Stimulated activated CD8-positive, alpha-beta memory T cell treated with anti-CD3 and anti-CD28 coated beads, Interleukin-12 subunit alpha, Interleukin-12 subunit beta, amount 100 ng/mL, for 24 hours (primary cell): Measurements from ENCODE around the gene GPA33.

Experiments used
- DNase-seq: peaks from one replicate; pipeline ENCODE4 v3.0.0-alpha.2; 2020; ENCODE audit errors: extremely low read depth

The GPA33 gene

DNA sequence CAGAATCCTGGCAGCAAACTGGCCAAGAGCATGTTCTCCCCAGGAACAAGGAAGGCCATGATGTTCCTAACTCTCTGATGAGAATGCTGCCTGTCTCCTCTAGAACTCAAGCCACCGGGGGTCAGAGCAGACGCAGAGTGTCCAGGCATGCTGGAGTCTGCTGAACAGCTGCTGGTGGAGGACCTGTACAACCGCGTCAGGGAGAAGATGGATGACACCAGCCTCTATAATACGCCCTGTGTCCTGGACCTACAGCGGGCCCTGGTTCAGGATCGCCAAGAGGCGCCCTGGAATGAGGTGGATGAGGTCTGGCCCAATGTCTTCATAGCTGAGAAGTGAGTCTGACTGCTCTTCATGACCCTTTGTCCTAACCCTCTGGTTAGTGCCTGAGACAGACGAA is 27.0 kb upstream of the GPA33 start:
- DNase-seq: no peak

DNA sequence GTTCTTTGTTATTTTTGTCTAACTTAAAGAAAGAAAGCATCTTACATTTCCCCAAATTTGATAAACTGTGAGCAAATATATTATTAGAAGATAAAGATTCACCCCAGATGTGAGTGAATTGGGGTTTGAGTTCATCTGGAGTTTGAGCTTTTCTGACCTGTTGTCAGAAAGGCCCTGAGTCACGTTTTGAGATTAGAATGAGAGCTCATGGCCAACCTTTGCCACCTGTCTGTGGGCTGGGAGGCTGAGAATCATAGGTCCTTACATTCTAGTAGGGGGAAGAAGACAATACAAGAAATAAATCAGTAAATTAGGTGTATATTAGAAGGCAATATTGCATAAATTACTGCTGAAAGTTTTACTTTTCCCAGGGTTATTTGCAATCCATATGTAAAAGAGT is 26.0 kb upstream of the GPA33 start:
- no peak for DNase-seq

DNA sequence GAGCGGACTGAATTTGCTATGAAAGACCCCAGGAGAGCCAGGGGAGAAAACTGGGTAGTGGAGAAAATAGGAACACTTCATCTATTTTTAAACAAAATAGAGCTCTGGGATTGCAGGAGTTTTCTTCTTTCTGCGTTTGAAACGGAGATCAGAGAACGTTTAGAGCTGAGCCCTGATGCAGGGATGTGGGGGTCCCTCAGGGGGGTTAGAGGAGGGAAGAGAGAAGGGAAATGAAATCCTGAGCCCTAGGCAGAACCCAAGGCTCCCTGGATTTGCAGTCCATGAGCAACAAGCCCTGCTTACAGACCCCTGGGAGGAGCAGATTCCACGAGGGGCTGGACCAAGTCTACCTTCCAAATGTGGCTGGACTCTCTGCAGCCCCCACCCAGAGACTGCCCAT is 25.5 kb upstream of the GPA33 start:
- DNase-seq: no peak

DNA sequence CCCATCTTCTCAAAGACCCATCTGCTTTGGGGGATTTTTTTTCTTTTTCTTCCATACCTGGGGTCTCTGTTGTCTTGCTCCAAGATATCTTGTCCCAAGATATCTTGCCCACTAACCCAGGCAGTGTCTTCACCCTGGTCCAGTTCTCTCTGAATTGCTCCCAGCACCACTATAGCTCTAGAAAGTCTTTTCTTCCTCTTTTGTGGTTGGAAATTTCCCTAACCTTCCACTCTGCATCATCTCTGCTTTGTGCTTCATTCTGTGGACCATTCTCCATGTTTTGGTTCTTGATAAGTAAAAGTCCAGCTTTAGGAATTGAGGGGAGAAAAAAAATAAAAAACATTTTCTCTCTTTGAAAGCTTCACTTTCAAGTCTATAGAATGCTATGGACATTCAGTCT is 24.5 kb upstream of the GPA33 start:
- no peak for DNase-seq

DNA sequence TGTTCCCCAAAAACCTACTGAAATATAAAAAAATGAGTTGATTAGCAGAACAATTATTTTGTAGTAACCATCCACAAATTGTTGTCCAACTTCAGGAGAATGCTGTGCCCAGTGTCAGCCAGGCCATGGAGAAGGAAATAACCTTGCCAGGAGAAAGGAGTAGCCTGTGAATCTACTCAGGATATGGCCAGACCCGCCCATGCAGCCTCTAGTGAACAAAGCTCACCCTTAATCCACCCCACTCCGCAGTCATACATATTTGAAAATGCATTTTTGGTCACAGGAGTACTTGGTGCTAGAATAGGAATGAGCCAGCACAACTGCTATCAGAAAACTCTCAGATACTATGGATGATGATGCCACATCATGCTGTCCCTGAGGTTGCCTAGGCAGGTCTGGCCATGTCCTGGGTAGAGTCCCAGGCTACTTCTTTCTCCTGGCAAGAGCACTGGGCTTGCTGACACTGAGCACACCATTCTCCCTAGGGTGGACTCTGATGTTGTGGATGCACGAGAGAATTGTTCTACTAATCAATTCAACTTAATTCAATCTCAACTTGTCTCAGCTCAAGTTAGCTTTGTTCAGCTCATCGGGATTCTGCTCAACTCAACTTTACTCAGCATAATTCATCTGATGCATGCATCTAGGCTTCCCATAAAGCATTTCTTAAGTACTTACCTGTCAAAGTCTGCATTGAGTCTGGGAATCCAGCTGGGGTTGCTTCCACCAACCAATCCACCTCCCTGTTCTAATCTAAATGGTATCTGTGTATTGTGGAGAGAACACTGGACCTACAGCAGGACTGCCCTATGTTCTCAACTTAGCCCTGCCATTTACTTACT is 21.9 kb upstream of the GPA33 start:
- DNase-seq: no peak

DNA sequence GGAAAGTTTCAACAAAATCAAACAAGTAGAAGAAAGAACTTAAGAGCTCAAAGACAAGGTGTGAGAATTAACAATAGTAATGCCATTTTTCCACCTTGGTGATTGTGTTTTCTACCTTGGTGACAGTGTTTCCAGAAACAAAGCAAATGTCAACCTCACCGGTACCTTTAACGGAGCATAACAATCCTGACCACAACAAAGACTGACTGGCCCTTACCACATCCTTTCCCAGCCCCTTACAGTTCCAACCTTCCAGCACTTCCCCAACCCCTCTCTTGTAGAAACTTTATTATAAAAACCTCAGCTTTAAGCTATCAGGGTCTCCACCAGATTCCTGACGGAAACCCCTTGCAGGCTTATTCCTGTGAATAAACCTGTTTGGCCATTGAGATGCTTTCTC is 20.4 kb upstream of the GPA33 start:
- DNase-seq: no peak

DNA sequence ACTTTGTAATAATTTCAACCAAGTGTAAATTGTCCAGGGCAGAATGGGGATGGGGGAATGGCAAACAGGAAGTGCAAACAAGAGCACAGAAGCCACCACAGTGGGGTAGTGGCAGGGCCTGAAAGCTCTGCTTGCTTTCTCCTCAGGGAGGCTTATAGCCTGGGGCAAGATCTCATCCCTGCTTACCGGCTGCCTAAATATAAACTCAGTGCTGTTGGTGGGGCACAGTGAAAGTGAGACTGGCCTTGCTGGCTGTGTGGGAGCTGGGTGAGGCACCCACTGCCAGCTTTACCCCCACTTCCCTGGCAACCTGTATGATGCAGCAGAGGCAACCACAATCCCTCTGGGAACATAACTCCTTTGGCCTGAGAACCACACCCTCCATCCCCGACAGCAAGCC is 18.9 kb upstream of the GPA33 start:
- DNase-seq: no peak

DNA sequence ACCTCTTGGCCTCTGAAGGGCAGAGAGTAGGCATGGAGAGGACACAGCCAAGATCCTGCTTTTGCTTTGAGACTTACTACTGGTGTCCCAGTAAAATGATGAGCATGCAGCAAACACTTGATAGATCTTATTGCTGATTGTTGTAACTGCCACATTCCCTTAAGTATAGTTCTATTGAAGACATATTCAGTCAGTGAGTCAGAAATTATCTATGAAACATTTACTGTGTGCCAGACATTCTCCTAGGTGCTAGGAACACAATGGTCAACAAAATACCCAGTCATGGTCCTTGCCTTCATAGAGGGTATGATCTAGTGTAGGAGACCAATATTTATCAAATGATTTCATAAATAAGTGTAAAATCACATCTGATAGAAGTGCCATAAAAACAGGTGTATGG is 17.3 kb upstream of the GPA33 start:
- DNase-seq: no peak

DNA sequence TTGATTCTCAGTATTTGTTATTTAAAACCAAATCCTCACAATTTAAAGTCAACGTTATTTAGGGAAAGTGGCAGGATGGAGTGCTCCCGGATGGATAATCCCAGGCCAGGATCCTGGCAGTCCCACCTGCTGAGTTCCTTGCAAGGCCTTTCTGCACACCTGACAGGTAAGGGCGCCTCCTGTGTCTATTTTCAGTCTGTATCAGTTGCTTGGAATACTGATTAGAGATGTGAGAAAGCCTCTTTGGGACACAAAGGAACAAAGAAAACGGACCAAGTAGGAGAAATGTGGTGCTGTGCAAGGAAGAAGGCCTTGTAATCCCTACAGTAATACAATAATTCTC is 15.9 kb upstream of the GPA33 start:
- no peak for DNase-seq

DNA sequence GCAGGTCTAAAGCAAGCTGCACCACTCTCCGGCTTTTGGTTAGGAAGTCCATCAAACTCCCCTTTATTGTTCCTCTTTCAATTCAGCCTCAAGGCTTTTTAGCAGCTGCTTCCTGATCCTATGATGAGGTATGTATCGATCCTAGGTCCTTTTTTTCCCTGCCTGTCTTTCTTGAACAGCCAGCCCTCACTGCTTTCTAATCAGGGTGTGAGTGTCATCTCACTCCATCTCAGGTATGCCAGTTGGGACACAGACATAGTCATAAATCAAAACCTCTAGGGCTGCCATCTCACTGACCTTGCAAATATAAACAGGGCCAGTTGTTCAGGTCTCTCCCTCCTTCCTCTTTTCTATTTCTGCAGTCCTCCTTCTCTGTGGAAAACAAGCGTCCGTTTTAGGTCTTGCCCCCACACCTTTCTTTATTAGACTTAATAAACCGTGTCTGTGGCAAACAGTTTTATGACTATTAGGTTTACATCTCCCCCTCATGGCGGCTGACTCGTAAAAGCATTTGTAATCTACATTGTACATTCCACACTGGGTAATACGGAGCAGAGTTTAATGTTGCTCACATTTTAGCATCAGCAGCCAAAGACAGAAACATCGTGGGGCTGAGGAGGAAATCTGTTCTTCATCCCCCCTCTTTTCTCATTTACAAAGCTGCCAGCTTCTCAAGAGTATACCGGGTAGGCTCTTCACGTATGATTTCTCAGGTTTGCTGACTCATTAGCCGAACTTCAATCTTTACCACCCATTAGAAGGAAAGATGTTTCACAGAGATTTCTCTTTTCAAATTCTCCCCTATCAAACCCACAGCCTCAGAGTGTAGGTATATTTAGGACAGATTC is 15.3 kb upstream of the GPA33 start:
- DNase-seq: no peak

DNA sequence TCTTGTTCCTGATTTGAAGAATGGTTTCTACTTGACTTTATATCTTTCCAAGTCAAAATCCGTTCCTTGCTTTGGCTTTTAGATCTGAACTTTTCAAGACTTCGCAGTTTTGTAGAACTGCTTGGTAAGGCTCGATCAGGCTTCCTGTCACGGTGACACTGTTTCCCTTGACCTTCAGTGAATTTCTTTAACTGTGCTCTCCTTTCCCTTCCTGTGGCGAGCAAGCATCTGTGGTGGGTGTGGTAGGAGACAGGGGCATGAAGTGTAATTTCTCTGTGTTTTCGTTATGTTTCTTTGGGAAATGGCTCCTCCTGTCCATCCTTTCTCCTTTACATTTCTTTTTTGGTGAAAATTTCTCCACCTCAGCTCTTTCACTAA is 14.1 kb upstream of the GPA33 start:
- no peak for DNase-seq

DNA sequence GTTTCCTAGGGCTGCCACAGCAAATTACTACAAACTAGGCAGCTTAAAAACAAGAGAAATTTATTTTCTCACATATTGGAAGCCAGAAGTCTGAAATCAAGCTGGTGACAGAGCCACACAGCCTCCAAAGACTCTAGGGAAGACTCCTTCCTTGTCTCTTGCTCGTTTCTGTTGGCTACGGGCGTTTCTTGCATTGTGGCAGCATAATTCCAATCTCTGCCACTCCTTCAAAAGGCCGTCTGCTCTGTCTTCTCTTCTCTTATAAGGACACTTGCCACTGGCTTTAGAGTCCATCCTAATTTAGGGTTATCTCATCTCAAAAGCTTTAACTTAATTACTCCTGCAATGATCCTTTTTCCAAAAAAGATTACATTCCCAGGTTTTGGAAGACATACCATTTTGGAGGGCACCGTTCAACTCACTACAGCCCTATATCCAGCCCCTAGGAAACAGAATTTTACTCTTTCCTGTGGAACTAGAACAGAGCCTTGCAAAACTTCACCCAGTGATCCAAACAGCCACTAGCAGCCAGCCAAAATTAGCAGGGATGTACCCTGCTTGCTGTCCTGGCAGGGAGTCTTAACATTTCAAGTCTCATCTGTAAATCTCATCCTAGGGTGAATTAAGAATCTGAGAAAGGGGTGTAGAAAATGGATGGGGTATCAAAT is 12.9 kb upstream of the GPA33 start:
- DNase-seq: no peak

DNA sequence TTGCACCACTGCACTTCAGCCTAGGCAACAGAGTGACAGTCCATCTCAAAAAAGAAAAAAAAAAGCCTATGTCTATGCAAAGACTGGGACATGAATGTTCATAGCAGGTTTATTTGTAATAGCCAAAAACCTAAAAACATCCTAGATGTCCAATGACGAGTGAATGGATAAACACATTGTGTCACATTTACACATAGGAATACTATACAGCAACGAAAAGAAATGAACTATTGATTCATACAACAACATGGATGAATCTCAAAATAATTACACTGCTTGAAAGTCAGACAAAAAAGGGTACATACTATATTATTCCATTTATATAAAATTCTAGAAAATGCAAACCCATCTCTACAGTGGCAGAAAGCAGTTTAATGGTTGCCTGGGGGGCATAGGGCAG is 11.6 kb upstream of the GPA33 start:
- no peak for DNase-seq

DNA sequence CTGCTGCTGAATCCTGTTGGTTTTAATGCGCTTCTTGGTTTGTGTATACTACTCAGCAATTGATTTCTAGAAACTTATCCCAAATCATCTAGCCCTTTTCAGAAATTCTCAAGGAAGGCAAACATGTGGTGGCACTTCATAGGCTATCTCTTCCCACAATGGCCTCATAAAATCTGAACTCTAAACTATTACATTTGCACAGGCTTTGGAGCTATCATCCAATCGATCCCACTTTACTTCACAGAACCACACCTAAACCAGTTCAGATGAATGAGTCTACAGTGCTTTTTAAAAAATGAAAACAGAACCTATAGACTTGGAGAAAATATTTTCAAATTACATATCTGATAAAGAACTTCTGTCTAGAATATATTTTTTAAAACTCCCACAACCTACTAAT is 10.6 kb upstream of the GPA33 start:
- no peak for DNase-seq

DNA sequence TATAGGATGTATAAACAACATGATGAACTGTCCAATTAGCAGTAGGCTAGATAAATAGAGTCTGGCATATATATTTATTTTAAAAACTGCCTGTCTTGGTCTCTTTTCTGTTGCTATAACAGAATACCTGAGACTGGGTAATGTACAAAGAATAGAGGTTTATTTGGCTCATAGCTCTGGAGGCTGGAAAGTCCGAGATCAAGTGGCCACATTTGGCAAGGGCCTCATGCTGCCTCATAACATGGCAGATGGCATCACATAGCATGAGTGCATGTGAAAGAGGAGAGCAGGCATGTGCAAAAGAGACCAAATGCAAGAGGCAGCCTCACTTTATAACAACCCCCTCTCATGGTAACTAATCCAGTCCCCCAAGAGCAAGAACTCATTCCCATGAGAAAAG is 9.7 kb upstream of the GPA33 start:
- DNase-seq: no peak

DNA sequence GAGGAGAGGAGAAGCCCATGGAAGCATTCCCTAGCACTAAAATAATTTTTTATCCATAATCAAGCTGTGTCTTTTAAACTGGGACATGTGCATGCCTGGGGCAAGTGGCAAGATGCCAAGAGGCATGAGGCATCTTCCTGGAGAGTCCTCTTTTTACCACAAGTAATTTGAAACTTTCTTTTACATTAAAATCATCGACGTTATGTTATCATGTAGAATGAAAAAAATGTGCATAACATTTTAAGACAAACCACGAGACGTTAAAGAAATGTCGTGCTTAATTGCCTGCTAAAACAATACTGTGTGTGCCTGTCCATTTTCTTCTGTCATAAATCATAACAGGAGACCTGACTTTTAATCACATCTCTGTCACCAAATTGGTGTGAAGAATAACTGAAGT is 5.2 kb upstream of the GPA33 start:
- no peak for DNase-seq

DNA sequence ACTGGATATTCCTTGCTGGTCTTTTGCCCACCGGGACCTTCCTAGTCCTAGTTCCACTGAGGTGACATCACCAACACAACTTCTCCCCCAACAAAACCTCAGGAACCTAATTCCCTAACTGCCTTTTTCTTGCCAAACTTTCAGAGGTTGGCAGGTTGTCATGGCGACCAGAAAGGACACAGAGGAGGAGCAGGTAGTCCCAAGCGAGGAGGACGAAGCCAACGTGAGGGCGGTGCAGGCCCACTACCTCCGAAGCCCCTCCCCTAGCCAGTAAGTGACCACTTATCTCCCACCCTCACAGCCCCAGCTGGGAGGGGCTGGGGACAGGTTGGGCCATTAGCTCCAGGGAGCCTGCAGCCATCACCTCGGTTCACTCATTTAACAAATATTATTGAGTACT is 4.5 kb upstream of the GPA33 start:
- no peak for DNase-seq

DNA sequence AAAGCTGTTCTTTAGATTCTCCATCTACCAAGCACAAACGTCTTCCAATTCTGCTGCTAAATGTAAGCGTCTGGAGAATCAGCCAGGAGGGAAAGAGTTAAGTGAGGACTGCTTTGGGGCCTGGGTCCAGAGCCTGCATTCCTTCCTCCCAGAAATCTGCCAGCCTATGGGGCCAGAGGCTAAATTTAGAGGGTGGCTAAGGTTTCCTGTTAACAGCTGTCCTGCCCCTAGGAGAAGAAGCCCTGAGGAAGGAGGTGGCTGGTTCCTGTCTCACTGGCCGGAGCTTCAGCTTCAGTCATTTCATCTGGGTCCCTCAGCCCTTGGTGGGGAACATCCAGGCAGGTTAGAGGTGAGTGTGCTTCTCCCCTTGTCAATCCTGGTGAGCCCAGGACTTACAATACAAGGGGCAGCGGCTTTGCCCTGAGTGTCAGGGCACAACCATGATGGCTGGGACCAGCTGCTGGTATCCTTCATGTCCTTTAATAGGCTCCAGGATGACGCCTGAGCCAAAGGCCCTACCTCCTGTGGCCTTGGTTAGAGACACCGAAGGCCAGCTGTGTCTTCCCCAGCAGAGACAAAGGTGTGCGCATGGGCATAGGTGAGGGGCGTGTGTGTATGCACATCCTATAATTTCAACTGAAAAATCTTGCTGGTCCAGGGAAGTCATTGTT is 3.8 kb upstream of the GPA33 start, which contains the start of gene STYXL2:
TSS of gene STYXL2 (plus strand) at position 230 of the 671 bp plus-strand sequence. CDS start 775 bp downstream, outside the sequence.
- DNase-seq: no peak

DNA sequence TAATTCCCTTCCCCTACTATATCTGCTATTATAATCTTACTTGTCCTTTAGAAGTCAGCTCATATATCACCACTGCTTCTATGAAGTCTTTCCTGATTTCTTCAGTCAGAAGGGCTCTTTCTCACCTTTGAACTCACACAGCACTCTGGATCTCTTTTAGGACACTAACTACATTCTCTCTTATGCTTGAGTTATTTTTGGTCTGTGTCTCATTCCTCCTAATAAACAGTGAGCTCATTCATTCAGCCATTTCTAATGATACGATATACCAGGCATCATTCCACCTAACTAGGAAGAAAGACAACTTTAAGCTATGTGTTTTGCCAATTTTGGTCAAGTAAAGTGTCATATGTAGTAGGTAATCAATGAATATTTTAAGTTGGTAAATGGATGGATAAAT is 2.5 kb upstream of the GPA33 start:
- no peak for DNase-seq

DNA sequence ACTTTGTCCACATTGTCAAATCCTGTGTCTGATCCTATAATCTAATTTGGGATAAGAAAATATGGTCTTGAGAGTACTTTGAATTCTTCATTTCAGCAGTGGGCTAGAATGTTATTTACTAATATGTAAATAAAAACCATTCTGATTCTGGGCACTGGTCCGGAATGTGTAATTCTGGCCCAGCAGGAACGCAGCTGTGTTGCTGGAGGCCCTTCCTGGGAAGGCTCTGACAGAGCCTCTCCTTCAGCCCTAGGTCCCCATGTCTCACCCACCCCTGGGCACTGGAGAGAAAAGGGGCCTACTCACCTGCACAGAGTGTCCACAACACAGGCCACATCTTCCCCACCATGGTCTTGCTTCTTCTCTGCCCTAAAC is 251 bp downstream of the GPA33 start:
- no peak for DNase-seq

DNA sequence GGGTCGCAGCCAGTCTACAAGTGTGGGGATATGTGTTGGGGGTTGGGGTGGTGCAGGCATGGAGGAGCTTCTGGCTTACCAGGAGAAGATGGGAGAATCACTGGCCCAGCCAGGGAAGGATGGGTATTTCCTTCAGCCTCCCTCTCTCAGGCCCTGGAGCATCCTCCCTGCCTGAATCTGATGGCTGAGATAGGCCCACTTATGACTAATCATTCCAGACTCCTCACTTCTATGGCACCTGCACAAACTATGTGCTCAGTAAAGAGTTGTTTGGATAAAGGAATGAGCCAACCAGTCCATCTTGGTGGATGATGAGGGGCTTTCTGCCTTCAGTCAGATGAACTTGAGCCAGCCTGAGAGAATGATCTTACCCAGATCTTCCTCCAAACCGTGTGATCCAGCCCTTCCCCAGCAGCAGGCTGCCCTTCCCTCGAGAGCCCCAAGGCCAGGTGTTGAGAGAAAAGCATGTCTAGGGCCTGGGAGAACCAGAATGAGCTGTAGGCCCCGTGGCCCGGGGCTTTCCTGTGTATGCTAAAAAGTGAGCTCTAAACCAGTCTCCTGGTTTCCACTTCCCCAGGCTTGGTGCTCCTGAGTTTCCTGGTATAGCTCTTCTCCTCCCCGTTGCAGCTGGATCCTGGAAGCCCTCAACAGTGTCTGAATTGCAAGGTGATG is 1.3 kb downstream of the GPA33 start:
- no peak for DNase-seq

DNA sequence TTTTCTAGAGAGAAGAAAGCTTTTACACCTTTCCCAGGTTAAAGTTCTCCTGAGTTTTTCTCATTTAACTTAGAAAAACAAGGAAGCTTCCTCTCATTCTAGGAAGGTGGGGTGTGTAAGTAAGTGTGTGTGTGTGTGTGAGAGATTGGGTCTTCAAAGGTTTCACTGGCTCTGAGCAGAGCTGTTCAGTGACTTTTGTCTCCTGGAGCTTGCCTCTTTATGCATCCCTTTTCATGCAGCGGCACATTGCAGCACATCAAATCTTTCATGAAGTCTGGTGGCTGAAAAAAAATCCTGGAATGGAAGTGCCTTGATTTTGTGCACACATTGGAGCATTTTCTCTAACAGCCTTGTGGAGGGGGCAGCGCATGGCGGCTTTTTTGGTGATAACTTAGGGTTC is 3.4 kb downstream of the GPA33 start:
- DNase-seq: no peak
